Immature natural killer cell (primary cell): ENCODE results near the gene MYD88. TPM values are rescaled to one million over a fixed set of nuclear protein-coding genes. Genes with fewer than 3 reads are reported as not detected.
"Not testable (repeated sequence)": the region's sequence is repeated elsewhere in the genome, so short reads cannot be mapped to it uniquely, and the experiment has no call there.

Experiments used
- DNase-seq, 3 donors: peaks; one replicate each; pipeline ENCODE4 v3.0.0; 2022; ENCODE audit warnings: mixed read lengths in 1 of 3
- H3K27ac Mint-ChIP-seq, 6 donors: one replicate each; pipeline ENCODE4 v1.8.0; 2020; ENCODE audit warnings: mixed read lengths in 6 of 6, mild to moderate bottlenecking in 5 of 6, inconsistent platforms in 4 of 6, moderate library complexity in 3 of 6
- H3K27me3 Mint-ChIP-seq, 3 donors: one replicate each; pipeline ENCODE4 v1.8.0; 2020 to 2021; ENCODE audit warnings: low read depth in 3 of 3, mild to moderate bottlenecking in 3 of 3, mixed read lengths in 3 of 3, moderate library complexity in 3 of 3, inconsistent platforms in 1 of 3
- H3K36me3 Mint-ChIP-seq, 3 donors: one replicate each; pipeline ENCODE4 v1.8.0; 2020; ENCODE audit warnings: mixed read lengths in 3 of 3, inconsistent platforms in 2 of 3, mild to moderate bottlenecking in 2 of 3
- H3K4me1 Mint-ChIP-seq, 2 donors: one replicate each; pipeline ENCODE4 v1.8.0; 2020; ENCODE audit warnings: inconsistent platforms in 2 of 2, mild to moderate bottlenecking in 2 of 2, mixed read lengths in 2 of 2, moderate library complexity in 1 of 2
- H3K4me3 Mint-ChIP-seq, 5 donors: one replicate each; pipeline ENCODE4 v1.8.0; 2020; ENCODE audit warnings: mild to moderate bottlenecking in 5 of 5, mixed read lengths in 5 of 5, inconsistent platforms in 3 of 5, moderate library complexity in 3 of 5
- H3K9me3 Mint-ChIP-seq, 6 donors: one replicate each; pipeline ENCODE4 v1.8.0; 2020; ENCODE audit warnings: mild to moderate bottlenecking in 6 of 6, mixed read lengths in 6 of 6, inconsistent platforms in 4 of 6, moderate library complexity in 3 of 6
- polyA plus RNA-seq, 3 donors: library from polyadenylated mRNA; unstranded; fragments of 300-500 nt; fragmentation: Illumina TruSeq; gene quantifications; one replicate each; pipeline ENCODE4 v1.2.3, GENCODE V29; 2021

MYD88 gene
- polyA plus RNA-seq, 3 donors from 2014 or later: 94.0 to 205 (median 129) TPM

GRCh38 chr3:38148311-38148882 lies 9.9 kb downstream of the MYD88 start:
- H3K27ac Mint-ChIP-seq: no peak overlapping the region
- H3K36me3 Mint-ChIP-seq: peaks cover 7 to 17% (median 8%) of the 10 kb centered on the region in 3 donors
- H3K4me3 Mint-ChIP-seq: no peak overlapping the region
- peaks cover 5 to 16% (median 7%) of the 10 kb centered on the region in 6 donors for H3K9me3 Mint-ChIP-seq
- H3K27me3 Mint-ChIP-seq: peaks cover 0 to 1% (median 0%) of the 10 kb centered on the region in 3 donors
- no peak for DNase-seq
- peaks cover 14 to 22% of the 10 kb centered on the region in 2 donors for H3K4me1 Mint-ChIP-seq

- peaks cover 5 to 16% (median 7%) of the 10 kb centered on the region in 6 donors for H3K9me3 Mint-ChIP-seq
- H3K4me3 Mint-ChIP-seq: no peak overlapping the region
- DNase-seq: no peak
- peaks cover 7 to 14% (median 8%) of the 10 kb centered on the region in 3 donors for H3K36me3 Mint-ChIP-seq
- H3K27ac Mint-ChIP-seq: peak overlapping the region in 1 of 6 donors; percentile 11
- no peaks in the 10 kb centered on the region for H3K27me3 Mint-ChIP-seq
- peaks cover 14 to 22% of the 10 kb centered on the region in 2 donors for H3K4me1 Mint-ChIP-seq
These were observed 11.2 kb downstream of the MYD88 start for GRCh38 chr3:38149708-38150107.

GRCh38 chr3:38150780-38151528 lies 12.5 kb downstream of the MYD88 start:
- Mint-ChIP-seq H3K4me3 (no peak overlapping the region), H3K9me3 (peaks cover 2 to 12% (median 7%) of the 10 kb centered on the region in 6 donors), H3K36me3 (peaks cover 7 to 14% (median 8%) of the 10 kb centered on the region in 3 donors), H3K27me3 (peaks cover 0 to 3% (median 0%) of the 10 kb centered on the region in 3 donors), H3K27ac (peak overlapping the region; percentile 73 to 96 (median 90)), H3K4me1 (peaks cover 14 to 22% of the 10 kb centered on the region in 2 donors)
- DNase-seq: no peak

GRCh38 chr3:38151667-38152265 lies 13.3 kb downstream of the MYD88 start:
- Mint-ChIP-seq H3K4me3 (peak overlapping the region in 3 of 5 donors; percentile 49 to 71 (median 50)), H3K27me3 (peaks cover 0 to 4% (median 0%) of the 10 kb centered on the region in 3 donors), H3K9me3 (peaks cover 0 to 4% (median under 1%) of the 10 kb centered on the region in 6 donors), H3K36me3 (peaks cover 2 to 6% (median 3%) of the 10 kb centered on the region in 3 donors), H3K27ac (peak overlapping the region; percentile 73 to 96 (median 90)), H3K4me1 (peaks cover 14 to 22% of the 10 kb centered on the region in 2 donors)
- DNase-seq: peak in 2 of 3 donors; percentile 30 to 54

GRCh38 chr3:38152609-38153008 lies 14.1 kb downstream of the MYD88 start:
- H3K27me3 Mint-ChIP-seq: peaks cover 0 to 4% (median 0%) of the 10 kb centered on the region in 3 donors
- no peak overlapping the region for H3K4me3 Mint-ChIP-seq
- H3K4me1 Mint-ChIP-seq: peaks cover 14 to 22% of the 10 kb centered on the region in 2 donors
- H3K36me3 Mint-ChIP-seq: peaks cover 0 to 3% (median 0%) of the 10 kb centered on the region in 3 donors
- H3K27ac Mint-ChIP-seq: peak overlapping the region in 4 of 6 donors; percentile 71 to 83 (median 80)
- no peaks in the 10 kb centered on the region for H3K9me3 Mint-ChIP-seq
- no peak for DNase-seq

GRCh38 chr3:38153221-38153620 lies 14.8 kb downstream of the MYD88 start:
- peaks cover 14 to 22% of the 10 kb centered on the region in 2 donors for H3K4me1 Mint-ChIP-seq
- no peak for DNase-seq
- H3K4me3 Mint-ChIP-seq: no peak overlapping the region
- peaks cover 0 to 4% (median 0%) of the 10 kb centered on the region in 3 donors for H3K27me3 Mint-ChIP-seq
- H3K27ac Mint-ChIP-seq: peak overlapping the region in 2 of 6 donors; percentile 29 to 45
- H3K9me3 Mint-ChIP-seq: no peaks in the 10 kb centered on the region
- peaks cover 0 to 3% (median 0%) of the 10 kb centered on the region in 3 donors for H3K36me3 Mint-ChIP-seq

- Mint-ChIP-seq H3K9me3 (no peaks in the 10 kb centered on the region), H3K4me3 (no peak overlapping the region), H3K36me3 (peaks cover 0 to 3% (median 0%) of the 10 kb centered on the region in 3 donors), H3K27me3 (peaks cover 0 to 4% (median 0%) of the 10 kb centered on the region in 3 donors), H3K4me1 (peaks cover 14 to 22% of the 10 kb centered on the region in 2 donors), H3K27ac (no peak overlapping the region)
- DNase-seq: no peak
These were observed 15.6 kb downstream of the MYD88 start for GRCh38 chr3:38154033-38154494.

GRCh38 chr3:38154625-38155255 lies 16.3 kb downstream of the MYD88 start:
- H3K4me3 Mint-ChIP-seq: no peak overlapping the region
- H3K36me3 Mint-ChIP-seq: peaks cover 0 to 3% (median 0%) of the 10 kb centered on the region in 3 donors
- H3K4me1 Mint-ChIP-seq: peaks cover 14 to 22% of the 10 kb centered on the region in 2 donors
- peaks cover 0 to 4% (median 0%) of the 10 kb centered on the region in 3 donors for H3K27me3 Mint-ChIP-seq
- H3K9me3 Mint-ChIP-seq: no peaks in the 10 kb centered on the region
- no peak for DNase-seq
- no peak overlapping the region for H3K27ac Mint-ChIP-seq

GRCh38 chr3:38155825-38156224 lies 17.4 kb downstream of the MYD88 start:
- Mint-ChIP-seq H3K27ac (no peak overlapping the region), H3K4me1 (peaks cover 14 to 21% of the 10 kb centered on the region in 2 donors), H3K4me3 (no peak overlapping the region), H3K36me3 (peaks cover 0 to 3% (median 0%) of the 10 kb centered on the region in 3 donors), H3K9me3 (no peaks in the 10 kb centered on the region), H3K27me3 (peaks cover 0 to 4% (median 0%) of the 10 kb centered on the region in 3 donors)
- no peak for DNase-seq

GRCh38 chr3:38157117-38157516 lies 18.7 kb downstream of the MYD88 start:
- H3K9me3 Mint-ChIP-seq: no peaks in the 10 kb centered on the region
- no peak overlapping the region for H3K4me3 Mint-ChIP-seq
- H3K4me1 Mint-ChIP-seq: peaks cover 6 to 8% of the 10 kb centered on the region in 2 donors
- no peak overlapping the region for H3K27ac Mint-ChIP-seq
- H3K27me3 Mint-ChIP-seq: peaks cover 0 to 4% (median 0%) of the 10 kb centered on the region in 3 donors
- no peak for DNase-seq
- peaks cover 0 to 3% (median 0%) of the 10 kb centered on the region in 3 donors for H3K36me3 Mint-ChIP-seq

GRCh38 chr3:38157595-38157994 lies 19.1 kb downstream of the MYD88 start:
- H3K27me3 Mint-ChIP-seq: peaks cover 0 to 4% (median 0%) of the 10 kb centered on the region in 3 donors
- no peak overlapping the region for H3K4me3 Mint-ChIP-seq
- no peaks in the 10 kb centered on the region for H3K9me3 Mint-ChIP-seq
- no peak for DNase-seq
- H3K27ac Mint-ChIP-seq: no peak overlapping the region
- H3K4me1 Mint-ChIP-seq: peaks cover 4% of the 10 kb centered on the region in 2 donors
- H3K36me3 Mint-ChIP-seq: peaks cover 0 to 3% (median 0%) of the 10 kb centered on the region in 3 donors

- Mint-ChIP-seq H3K27me3 (peaks cover 0 to 4% (median 0%) of the 10 kb centered on the region in 3 donors), H3K36me3 (no peaks in the 10 kb centered on the region), H3K9me3 (no peaks in the 10 kb centered on the region), H3K4me3 (no peak overlapping the region), H3K4me1 (no peaks in the 10 kb centered on the region), H3K27ac (no peak overlapping the region)
- DNase-seq: no peak
These were observed 20.0 kb downstream of the MYD88 start for GRCh38 chr3:38158472-38158871.

- Mint-ChIP-seq H3K27me3 (peaks cover 7 to 14% (median 9%) of the 10 kb centered on the region in 3 donors), H3K4me1 (peaks cover 11 to 12% of the 10 kb centered on the region in 2 donors)
- H3K27ac Mint-ChIP-seq, H3K4me3 Mint-ChIP-seq, H3K36me3 Mint-ChIP-seq, DNase-seq, H3K9me3 Mint-ChIP-seq: not testable (repeated sequence)
These were observed 22.2 kb downstream of the MYD88 start for GRCh38 chr3:38160704-38161103.
